HG03064 (cell line): ENCODE measurements around the gene TSPAN7.

ENCODE experiments used
- ATAC-seq: cut with Tn5 transposase; IDR thresholded peaks from one replicate; pipeline ENCODE4 v1.9.1; 2021; ENCODE audit warnings: low read depth; ENCODE audit not compliant: unreplicated experiment

TSPAN7 gene

DNA sequence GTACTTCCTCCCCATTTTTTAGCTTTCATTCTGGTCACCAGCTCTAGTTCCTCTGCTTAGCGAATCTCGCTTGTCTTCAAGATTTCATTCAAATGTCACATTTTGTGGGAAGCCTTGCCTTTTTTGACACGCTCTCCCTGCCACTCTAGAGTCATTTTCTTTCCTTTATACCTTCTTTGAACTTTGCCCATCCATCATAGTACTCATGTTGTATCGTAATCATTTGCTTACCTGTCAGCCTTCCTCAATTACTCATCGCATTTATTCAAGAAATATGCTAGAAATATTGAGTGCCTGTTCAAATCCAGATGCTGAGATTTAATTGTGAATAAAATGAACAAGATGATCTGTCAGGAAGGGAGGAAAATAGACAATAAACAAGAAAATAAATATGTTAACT, 21.8 kb downstream of the TSPAN7 start:
- no peak for ATAC-seq

DNA sequence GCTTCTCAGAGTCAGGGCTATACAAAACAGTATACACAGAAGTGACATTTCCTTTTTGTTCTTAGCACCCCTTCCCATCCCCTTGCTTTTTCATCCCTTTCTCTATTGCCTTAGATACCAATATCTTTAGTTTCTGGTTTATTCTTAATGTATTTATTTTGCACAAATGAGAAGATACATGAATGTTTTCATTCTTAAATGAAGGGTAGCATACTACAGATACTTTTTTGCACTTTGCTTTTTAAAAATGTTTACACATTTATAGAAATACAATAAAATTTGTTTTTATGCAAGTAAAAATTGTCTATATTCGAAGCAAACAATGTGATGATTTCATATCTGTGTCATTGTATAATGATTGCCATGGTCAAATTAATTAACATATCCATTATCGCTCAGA, 33.1 kb downstream of the TSPAN7 start:
- ATAC-seq, result no peak

DNA sequence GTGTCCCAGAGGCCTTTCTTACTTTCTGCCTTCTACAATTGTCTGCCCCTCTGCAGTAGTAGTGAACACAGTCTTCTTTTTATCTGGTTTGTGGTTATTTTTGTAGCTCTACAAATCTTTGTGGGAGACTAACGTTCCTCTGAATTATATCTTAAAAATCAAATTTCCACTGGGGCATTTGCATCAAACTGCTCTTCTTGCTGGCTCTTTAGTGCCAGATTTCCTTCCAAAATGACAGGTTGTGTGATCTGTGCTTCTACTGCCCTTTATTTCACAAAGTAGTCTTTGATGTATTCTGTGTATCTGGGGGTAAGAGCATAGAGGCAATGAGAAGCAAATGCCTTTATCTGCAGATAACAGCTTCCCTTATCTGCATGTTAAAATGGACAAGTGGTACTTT, 34.5 kb downstream of the TSPAN7 start:
- ATAC-seq, result no peak

DNA sequence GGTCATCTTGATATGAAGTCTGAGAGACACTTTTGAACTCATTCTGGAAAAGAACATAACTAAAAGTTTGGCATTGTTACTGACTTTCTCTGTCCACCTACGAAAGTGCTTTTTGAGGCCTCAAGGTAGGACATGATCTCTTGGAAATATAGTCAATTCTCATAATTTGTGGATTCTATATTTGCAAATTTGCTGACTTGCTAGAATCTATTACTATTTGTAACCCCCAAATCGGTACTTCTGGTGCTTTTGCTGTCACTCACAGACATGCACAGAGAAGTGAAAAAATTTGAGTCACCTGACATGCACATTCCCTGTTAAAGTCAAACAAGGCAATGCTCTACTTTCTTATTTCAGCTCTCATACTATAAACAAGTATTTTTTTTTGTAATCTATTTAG, 35.6 kb downstream of the TSPAN7 start:
- ATAC-seq, result no peak

DNA sequence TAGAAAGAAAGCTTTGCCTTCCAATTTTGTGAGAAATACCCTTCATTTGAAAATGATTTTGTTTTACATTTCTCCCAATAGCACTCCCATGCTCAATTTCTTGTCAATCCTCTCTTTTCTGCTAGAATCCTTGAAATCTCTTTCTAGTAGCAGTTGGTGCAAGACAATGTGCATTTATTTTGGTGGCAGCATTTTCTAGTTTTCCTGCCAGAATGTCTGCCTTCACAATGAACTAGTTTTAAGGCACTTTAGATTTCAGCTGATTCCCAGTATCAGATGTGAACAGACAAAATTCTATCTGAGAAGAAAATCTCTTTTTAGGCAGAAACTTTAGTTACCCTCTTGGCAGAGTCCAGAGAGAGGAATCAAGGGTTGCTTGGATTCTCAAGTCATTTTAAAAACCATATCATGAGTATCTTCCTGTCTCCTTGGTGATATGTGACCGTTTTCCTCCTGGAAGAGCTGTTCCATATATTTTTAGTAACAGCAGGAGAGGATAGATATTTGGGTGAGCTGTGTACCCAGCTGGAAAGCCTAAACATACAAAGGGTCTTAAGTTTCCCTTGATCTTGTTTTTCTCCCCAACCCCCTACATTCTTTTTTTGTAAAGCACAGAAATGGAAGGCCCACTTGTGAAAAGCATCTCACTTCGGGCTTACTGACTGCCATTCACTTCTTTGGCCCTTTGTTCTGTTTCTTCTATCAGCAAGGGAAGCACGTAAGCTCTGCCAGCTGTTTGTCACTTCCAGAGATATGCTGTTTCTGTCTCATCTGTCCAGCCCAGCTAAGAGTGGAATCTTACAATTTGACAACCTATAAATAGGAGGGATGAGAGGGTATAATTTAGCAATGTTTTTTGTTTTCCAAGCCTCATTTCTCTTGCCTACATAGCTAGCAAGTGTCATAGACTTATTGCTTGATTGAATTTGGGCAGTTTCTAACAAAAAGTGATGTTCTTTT, 38.7 kb downstream of the TSPAN7 start:
- ATAC-seq, result no peak

DNA sequence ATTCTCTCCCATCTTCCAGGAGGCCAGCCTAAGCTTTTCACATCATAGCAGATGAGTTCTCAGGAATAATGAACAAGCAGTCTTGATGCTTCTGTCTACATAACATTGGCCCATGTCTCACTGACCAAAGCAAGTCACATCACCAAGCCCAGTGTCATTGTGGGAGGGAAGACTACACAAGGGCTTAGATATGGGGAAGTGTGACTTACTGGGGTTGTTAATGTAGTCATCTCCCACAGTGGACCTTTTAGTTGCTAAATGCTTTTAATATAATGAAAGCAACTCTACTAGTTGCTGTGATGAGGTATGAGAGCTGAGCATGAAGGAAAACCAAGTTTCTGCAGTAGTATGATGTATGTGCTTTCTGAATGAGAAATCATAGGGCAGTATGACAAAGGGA, 40.5 kb downstream of the TSPAN7 start:
- ATAC-seq, result no peak

DNA sequence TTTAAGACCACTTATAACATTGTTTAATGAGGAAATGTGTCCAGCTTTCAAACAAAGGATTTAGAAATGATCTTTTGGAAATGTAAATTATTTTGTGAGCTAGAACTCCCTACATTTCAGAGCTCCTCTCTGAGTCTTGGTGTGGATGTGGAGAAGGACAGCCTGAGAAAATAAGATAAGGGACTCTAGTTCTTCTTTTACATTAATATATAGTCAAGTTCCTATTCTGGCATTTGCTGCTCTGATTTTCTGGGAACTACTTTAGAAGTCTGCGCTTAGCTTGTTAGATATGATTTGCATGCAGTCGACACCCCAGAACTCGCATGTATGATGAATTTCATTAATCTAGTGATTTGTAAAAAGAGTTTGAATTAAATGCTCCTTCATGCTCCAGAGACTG, 45.5 kb downstream of the TSPAN7 start:
- no peak for ATAC-seq

DNA sequence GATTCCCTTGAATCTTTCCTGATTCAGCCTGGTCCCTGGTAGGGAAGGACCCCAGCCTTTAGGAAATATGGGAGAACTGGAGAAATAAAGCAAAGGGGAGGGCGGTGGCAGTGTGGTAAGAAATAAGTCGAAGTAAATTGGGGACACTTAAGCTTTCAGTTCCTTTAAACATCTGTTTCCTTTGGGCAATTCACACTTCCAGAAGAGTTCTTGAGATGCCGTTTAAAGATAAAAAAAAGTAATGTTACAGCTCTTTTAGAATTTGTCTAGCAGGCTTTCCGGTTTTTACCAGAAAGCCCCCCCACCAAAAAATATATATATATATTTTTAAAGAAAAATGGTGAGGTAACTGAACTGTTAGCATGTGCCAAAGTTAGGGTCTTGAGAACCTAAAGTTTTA, 46.6 kb downstream of the TSPAN7 start:
- ATAC-seq, result no peak

DNA sequence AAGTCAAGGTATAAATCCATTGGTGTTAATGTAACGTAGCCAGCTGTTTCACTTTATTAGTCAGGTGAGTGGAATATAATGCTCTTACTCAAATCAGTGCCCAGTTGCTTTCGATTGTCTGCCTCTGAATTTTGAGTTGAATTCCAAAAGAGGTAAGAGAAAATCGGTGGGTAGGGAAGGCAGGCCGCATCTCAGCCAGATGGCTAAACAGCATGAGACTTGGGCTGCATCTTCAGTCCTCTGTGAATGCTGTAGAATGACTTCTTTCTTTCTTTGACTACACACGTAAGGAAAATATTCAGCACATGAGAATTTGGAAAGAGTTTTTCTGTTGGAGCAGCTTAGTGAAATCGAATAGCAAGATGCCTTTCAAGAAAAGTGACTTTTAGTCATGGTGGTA, 49.5 kb downstream of the TSPAN7 start:
- ATAC-seq, result no peak

DNA sequence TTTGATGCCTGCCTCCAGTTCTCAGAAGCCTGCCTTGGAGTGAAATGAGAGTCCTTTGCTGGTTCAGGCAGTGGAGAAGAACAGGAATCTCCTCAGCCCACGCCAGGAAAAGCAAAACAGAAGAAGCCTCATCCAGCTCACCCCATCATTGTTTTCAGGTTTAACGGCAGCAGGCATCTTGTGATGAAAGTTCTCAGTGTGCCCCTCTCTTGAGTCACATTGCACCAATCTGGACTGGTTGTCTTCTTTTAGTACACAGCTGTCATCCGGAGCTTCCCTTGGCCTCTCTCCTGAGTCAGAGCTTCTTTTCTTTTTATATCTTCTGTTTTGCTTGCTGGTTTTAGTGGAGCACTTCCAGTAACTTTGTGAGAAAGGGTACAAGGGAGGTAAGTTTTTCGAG, 50.9 kb downstream of the TSPAN7 start:
- no peak for ATAC-seq

DNA sequence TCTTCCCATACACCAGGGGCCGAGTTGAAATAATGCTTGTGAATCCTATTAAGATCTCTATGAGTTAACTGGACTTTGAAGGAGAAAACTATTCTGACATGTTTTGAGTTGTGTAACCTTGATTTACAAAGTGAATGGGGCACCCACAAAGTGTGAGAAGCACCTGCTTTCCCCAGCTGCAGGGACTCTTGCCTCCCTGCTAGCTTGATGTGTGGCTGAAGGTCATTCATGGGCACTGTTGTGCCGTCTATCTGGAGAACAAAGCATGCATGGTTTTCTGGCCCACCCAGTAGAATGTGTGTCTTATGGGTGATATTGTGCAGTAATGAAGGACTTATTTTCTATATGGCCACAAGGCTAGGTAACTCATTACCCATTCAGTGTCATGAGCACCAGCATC, 53.1 kb downstream of the TSPAN7 start:
- no peak for ATAC-seq

DNA sequence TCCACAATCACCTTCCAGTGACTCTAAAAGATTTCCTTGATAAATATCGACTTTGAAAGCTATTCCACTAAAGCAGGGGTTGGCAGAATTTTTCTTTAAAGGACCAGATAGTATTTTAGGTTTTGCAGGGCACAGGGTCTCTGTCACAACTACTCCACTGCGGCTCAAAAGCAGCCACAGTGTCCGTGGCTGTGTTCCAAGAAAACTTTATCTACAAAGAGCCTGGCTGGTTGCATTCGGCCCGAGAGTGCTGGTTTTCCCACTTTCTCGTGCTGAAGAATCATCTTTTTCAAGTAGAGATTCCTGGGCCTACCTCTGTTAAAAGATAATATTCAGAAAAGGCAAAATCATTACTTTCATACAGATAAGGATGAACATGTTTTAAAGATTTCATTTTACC, 55.6 kb downstream of the TSPAN7 start:
- no peak for ATAC-seq

DNA sequence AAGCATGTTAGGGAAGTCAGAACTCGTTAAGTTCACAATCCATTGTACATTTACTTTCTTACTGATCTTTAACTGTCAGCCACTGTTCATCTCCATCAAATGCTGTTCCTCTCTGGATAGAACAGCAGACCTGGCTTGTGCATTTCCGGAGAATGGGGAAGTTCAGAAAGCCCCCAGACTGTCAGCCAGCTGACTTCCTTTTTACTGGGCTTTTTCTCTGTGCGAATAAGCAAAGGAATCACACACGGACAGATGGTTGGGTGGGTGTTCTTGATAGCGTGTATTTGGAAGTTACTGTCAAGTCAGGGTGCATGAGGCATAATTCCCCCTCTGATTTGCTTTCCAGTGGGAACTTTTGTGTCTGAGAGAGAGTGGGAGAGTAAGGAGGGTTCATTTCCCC, 56.8 kb downstream of the TSPAN7 start:
- no peak for ATAC-seq

DNA sequence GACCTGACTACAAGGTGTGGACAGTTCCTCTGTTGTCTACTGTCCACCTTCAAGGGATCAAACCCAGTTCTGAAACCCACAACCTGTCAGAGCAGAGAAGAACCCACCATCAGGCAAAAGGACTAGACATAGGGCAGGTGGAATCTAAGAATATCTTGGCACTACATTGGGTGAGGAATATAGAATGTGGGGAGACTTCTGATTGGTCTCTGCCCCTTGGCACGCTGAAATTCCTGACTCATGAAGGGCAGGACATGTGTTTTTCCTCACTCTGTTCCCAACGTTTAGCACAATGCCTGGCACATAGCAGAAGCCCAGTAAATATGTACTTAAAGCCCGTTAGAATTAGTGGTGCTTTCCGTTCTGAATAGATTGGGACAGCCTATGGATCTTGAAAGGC, 59.3 kb downstream of the TSPAN7 start:
- ATAC-seq, result no peak

DNA sequence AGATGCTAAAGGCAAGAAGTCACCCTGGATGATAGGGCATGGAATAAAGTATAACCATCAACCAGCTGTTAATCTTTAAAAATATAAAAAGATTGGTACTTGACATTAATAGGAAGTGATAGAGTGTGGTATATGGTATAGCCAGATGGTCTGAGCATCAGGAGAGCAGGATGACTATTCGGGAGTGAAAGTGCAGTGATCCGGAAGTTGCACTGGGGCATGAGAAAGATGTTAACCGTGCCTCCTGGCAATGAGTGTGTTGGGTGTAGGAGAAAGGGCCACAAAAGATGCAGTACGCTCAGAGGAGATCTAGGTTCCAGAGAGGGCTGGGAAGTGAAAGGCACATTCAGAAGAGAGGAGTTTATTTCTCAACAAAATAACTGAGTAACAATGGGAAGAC, 65.0 kb downstream of the TSPAN7 start:
- ATAC-seq, result no peak

DNA sequence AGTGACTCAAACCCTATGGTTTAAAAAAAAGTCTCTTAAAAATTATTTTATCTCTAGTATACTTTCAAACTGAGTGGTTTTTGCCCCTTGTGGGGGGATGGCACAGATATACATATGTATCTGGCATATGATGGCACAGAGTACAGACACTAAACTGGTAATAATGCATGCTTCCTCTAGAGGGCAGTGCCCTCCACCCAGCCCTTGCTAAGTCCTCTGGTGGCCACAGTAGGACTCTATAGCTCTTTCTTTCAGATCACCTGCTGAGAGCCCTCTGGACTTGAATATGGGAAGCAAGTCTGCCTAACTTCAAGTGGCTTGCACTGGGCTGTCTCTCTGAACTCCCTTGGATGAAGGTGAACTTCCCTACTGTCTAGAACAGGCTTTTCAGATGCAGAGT, 66.3 kb downstream of the TSPAN7 start:
- ATAC-seq, result peak; percentile 61

DNA sequence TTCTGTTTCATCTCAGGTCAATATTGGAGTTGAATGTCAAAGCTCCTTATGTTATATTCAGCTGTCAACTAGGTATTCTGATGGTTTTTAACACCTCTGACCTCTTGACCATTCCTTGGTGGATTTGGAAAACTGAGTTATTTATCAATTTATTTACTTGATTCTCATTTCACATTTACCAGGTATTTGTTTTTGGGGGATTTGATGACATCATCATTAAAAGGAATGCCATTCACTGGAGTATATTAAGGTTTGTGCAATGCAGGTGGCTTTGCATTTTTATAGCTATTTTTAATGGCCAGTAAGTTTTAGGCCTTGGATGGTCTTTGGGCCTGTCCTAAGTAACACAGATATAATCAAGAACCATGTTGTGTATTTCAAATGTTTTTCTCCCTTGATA, 67.2 kb downstream of the TSPAN7 start:
- no peak for ATAC-seq

DNA sequence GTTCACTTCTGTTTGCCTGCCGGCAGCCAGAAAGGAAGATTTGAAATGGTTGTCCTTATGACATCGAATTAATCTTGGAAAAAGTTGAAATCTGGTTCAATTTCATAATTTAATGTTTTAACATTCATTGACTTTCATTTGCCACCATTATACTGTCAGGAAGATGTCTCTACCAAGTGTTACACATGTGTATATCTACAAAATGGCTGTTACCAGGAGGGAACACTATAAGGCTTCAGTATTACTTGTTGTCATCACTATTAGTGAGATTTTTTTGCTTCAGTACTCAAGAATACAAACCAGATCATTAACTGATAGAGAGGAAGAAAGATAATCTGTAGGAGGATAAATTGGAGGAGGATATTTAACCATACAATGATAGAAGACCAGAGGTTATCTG, 71.2 kb downstream of the TSPAN7 start:
- no peak for ATAC-seq

DNA sequence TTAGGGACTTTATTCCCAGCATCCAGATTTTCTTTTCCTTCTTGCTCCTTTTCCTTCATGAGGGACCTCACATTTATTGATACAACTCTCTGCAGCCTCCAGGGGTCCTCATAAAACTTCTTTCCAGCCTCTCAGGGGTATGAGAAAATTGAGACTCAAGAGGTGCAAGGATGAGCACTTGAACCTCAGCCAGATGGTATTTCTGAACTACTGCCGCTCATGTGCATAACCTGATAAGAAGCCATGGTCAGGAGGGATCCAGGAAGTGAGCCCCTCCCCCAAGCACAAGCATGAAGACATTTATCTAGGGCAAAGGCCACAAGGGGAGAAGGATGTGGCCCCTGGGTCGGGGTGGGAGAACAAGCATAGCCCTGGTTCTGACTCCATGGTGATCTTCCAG, 73.3 kb downstream of the TSPAN7 start:
- ATAC-seq, result no peak

DNA sequence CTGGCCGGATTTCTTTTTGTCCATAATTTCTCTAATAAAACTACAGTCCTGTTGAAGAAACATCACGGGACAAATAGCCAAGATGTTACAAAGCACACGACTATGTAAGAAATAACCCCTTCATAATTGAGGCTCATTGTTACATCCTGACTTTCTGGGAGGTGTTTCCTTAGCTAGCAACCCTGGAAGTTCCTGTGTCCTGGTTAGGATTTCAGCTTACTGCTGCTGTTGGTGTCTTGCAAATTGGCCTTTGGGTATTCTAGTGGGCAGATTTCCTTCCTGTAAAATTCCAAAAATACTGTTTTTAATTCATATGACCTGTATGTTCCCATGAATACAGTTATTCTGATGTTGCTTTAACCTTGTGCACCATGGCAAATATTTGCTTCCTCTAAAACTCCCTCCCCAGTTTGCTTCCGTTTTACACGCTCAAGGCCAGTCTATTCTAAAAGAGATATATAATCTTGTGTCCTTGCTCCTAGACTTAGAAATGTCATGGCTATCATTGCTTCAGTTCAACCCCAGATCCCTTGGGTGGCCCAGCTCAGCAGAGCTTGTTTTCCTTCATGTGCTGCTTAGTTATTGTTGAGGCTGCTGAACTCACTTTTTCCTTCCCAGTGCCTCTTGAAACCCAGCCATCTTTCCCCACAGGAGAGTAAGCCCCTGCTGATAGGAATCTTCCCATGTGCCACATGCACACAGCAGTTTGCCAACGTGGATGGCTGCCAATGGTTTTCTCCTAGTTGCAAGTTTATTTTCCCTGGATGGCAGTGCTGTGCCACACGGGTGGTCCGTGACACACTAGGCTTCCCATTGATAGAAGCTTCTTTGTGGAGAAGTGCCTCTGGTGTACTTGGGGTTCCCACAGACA, 75.8 kb downstream of the TSPAN7 start:
- ATAC-seq, result no peak

DNA sequence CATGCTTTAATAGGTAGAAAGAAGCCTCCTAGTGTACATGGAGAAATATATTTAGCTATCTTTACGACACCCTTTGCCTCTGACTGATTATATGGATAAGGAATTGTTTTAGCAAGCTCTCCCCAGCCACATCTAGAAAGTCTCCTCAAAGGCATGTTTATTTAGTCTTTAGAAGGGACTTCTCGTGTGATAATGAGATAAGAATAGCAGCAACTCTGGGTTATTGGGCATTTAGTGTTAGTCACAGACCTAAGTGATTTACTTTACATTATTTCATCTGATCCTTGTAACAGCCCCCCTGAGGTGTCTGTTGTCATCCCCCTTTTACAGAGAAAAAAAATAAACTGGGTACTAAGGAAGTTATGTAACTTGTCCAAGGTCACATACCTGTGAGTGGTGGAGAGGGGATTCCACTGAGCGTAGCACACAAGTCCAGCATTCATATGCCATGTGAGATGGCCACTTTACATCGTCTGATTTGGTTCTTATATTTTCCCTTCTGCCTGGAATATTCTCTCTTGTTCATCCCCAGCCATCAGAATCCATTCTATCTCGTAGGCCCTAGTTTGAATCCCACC, 77.7 kb downstream of the TSPAN7 start:
- ATAC-seq, result no peak
